Endothelial cell of umbilical vein (primary cell): Measurements from ENCODE around the gene ENTPD3. TPM values are rescaled to one million over a fixed set of nuclear protein-coding genes. Genes with fewer than 3 reads are reported as not detected.

Experiments used
- BruUV-seq: library from RNA; stranded (reverse); fragments of 400-500 nt; replicated peaks from 2 replicates; lab custom pipeline; 2021; lab: Mats Ljungman, UMichigan
- CTCF ChIA-PET: fragments of 300-600, 350-600 bp; sonication (Branson Sonifier 250); formaldehyde crosslinking; loops from one replicate; lab custom pipeline; 2021; ENCODE audit warnings: antibody characterized with exemption, inconsistent platforms; lab: Charles Lee
- POLR2A ChIA-PET: fragments of 300-600, 350-600 bp; sonication (Branson Sonifier 250); formaldehyde crosslinking; loops from one replicate; lab custom pipeline; 2021; ENCODE audit warnings: antibody characterized with exemption, inconsistent platforms; lab: Charles Lee
- DNase-seq: peaks from one replicate; pipeline ENCODE4 v3.0.0-alpha.2; 2011; ENCODE audit warnings: low read depth, low spot score
- FAIRE-seq: peaks from 2 replicates; lab custom pipeline; 2011; peaks lifted over from hg19 to GRCh38; lab: Jason Lieb, UNC
- H2AFZ ChIP-seq: 2 replicates; pipeline ENCODE4 v1.6.0; 2012; ENCODE audit warnings: low read depth, low read length, control low read depth, inconsistent platforms
- H3K27ac ChIP-seq: 2 replicates; pipeline ENCODE4 v1.5.1; 2011; ENCODE audit warnings: low read depth, mild to moderate bottlenecking, control low read depth, low read length, moderate library complexity; ENCODE audit not compliant: insufficient read depth
- H3K27me3 ChIP-seq, 2 experiments: 2 replicates each; pipeline versions ENCODE4 v1.6.0 to v1.6.1; 2011; ENCODE audit warnings: low read length in 2 of 2, mixed read lengths in 1 of 2; ENCODE audit not compliant: control insufficient read depth in 2 of 2, insufficient read depth in 2 of 2
- H3K36me3 ChIP-seq, 2 experiments: 2 replicates in 1 of 2; 3 replicates in 1 of 2; pipeline ENCODE4 v1.5.1; 2011; ENCODE audit warnings: low read length in 2 of 2, mild to moderate bottlenecking in 1 of 2, moderate library complexity in 1 of 2; ENCODE audit not compliant: control insufficient read depth in 2 of 2, insufficient read depth in 2 of 2; ENCODE audit errors: extremely low read depth in 1 of 2
- H3K4me1 ChIP-seq: 3 replicates; pipeline ENCODE4 v1.5.1; 2011; ENCODE audit warnings: mild to moderate bottlenecking, low read length; ENCODE audit not compliant: control insufficient read depth, insufficient read depth; ENCODE audit errors: extremely low read depth
- H3K4me2 ChIP-seq: 2 replicates; pipeline ENCODE4 v1.6.1; 2011; ENCODE audit warnings: low read length, control low read depth, mixed read lengths; ENCODE audit not compliant: insufficient read depth
- H3K4me3 ChIP-seq, 3 experiments: fragments of 200-600 bp in 1 of 3; sonication (generic), shearing (Covaris generic) in 1 of 3; replicated peaks in 1 of 3; 2 replicates each; pipeline ENCODE4 v1.5.1; 2011 to 2016; ENCODE audit warnings: control low read depth in 3 of 3, low read length in 3 of 3, mild to moderate bottlenecking in 2 of 3, inconsistent platforms in 1 of 3, low read depth in 1 of 3, moderate library complexity in 1 of 3; ENCODE audit not compliant: insufficient read depth in 1 of 3
- H3K79me2 ChIP-seq: 2 replicates; pipeline ENCODE4 v1.6.0; 2012; ENCODE audit warnings: low read length, inconsistent platforms; ENCODE audit not compliant: control insufficient read depth, insufficient read depth
- H3K9ac ChIP-seq: replicated peaks from 2 replicates; pipeline ENCODE3; 2011; ENCODE audit warnings: low read length, control low read depth; ENCODE audit not compliant: insufficient read depth; ENCODE audit errors: extremely low read depth
- H3K9me1 ChIP-seq: replicated peaks from 3 replicates; pipeline ENCODE4 v1.6.0; 2011; ENCODE audit warnings: mild to moderate bottlenecking, low read length; ENCODE audit not compliant: control insufficient read depth, insufficient read depth; ENCODE audit errors: extremely low read depth
- H3K9me3 ChIP-seq: replicated peaks from 2 replicates; pipeline ENCODE4 v1.5.1; 2012; ENCODE audit warnings: low read length, inconsistent platforms; ENCODE audit not compliant: control insufficient read depth, insufficient read depth
- H4K20me1 ChIP-seq: replicated peaks from 2 replicates; pipeline ENCODE3; 2011; ENCODE audit warnings: mild to moderate bottlenecking, low read length; ENCODE audit not compliant: control insufficient read depth, insufficient read depth; ENCODE audit errors: extremely low read depth
- CTCF ChIP-seq, 2 donors: IDR thresholded peaks; 1 replicate in 1 of 2; 2 replicates in 1 of 2; pipeline ENCODE4 v1.5.1; 2011; ENCODE audit warnings: low read length in 2 of 2, mild to moderate bottlenecking in 2 of 2, moderate library complexity in 2 of 2, control low read depth in 1 of 2, inconsistent platforms in 1 of 2, low read depth in 1 of 2; ENCODE audit not compliant: insufficient read depth in 1 of 2; ENCODE audit errors: extremely low read depth in 1 of 2
- EZH2 ChIP-seq: IDR thresholded peaks from 2 replicates; pipeline ENCODE4 v1.6.1; 2012; ENCODE audit warnings: borderline replicate concordance, low read depth, mild to moderate bottlenecking, moderate library complexity, low read length, inconsistent platforms; ENCODE audit not compliant: severe bottlenecking
- FOS ChIP-seq: IDR thresholded peaks from 2 replicates; pipeline ENCODE4 v1.6.1; 2011; ENCODE audit warnings: mild to moderate bottlenecking, low read length, moderate library complexity, borderline replicate concordance; ENCODE audit not compliant: insufficient read depth
- GATA2 ChIP-seq: IDR thresholded peaks from 2 replicates; pipeline ENCODE4 v1.7.0; 2011; ENCODE audit warnings: low read depth, mild to moderate bottlenecking, moderate library complexity, mixed read lengths, low read length; ENCODE audit not compliant: insufficient read length, insufficient read depth
- JUN ChIP-seq: IDR thresholded peaks from 2 replicates; pipeline ENCODE4 v1.6.1; 2011; ENCODE audit warnings: borderline replicate concordance, low read depth; ENCODE audit not compliant: insufficient read length, insufficient read depth
- MYC ChIP-seq: IDR thresholded peaks from one replicate; pipeline ENCODE4 v1.6.1; 2011; ENCODE audit warnings: mild to moderate bottlenecking, low read depth, low read length
- POLR2A ChIP-seq: IDR thresholded peaks from 2 replicates; pipeline ENCODE4 v1.6.1; 2012; ENCODE audit warnings: low read depth, mild to moderate bottlenecking, control low read depth, low read length
- dilution Hi-C: fragments of 300-500 bp; cut with MboI; formaldehyde crosslinking; loops from one replicate; pipeline ENCODE4 v1.15.0; 2019; ENCODE audit warnings: low sequenced_read_pairs; ENCODE audit not compliant: extremely low pct_ligation_motif_present
- intact Hi-C: fragments of 100-400 bp; cut with micrococcal nuclease; formaldehyde crosslinking; loops from one replicate; pipeline ENCODE4 v1.10.0; 2022
- polyA plus RNA-seq, 4 experiments: library from polyadenylated mRNA; depleted of rRNA in 3 of 4; stranded (reverse) in 3 of 4; unstranded in 1 of 4; fragments of >200 nt; gene quantifications; 2 replicates each; pipeline versions ENCODE4 v1.2.1 to v1.2.3, GENCODE V29; 2011 to 2012; ENCODE audit warnings: missing spikeins in 1 of 4
- total RNA-seq: library from RNA; stranded (reverse); gene quantifications from 2 replicates; pipeline ENCODE4 v1.2.3, GENCODE V29; 2021
- TF ChIP-seq, protein P1 (sequence below): IDR thresholded peaks from 2 replicates; pipeline ENCODE4 v1.6.1; 2011; ENCODE audit not compliant: insufficient read depth, insufficient read length

ENTPD3 gene
- total and polyA plus RNA-seq, 2 donors (not counting 3 experiments of a cell fraction or from before 2014, with no cell fraction given), result not detected

- no peaks in the 10 kb centered on the region for H3K9me1 ChIP-seq
- no peaks in the 10 kb centered on the region for H4K20me1 ChIP-seq
- no peak overlapping the region for H3K27ac ChIP-seq
- no peaks in the 10 kb centered on the region for H3K9me3 ChIP-seq
- no peaks in the 10 kb centered on the region for H3K79me2 ChIP-seq
- no peaks in the 10 kb centered on the region for H3K36me3 ChIP-seq
- DNase-seq (no peak), FAIRE-seq (no peak)
- no peak overlapping the region for H3K9ac ChIP-seq
- no peak overlapping the region for H3K4me2 ChIP-seq
- intact Hi-C loops, result no loop called here
- TF ChIP-seq, protein P1, sequence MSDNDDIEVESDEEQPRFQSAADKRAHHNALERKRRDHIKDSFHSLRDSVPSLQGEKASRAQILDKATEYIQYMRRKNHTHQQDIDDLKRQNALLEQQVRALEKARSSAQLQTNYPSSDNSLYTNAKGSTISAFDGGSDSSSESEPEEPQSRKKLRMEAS, result no peak
- TF ChIP-seq POLR2A (no peak), GATA2 (no peak), JUN (no peak), FOS (no peak), MYC (no peak), CTCF (IDR thresholded peaks at IDR 0.05; ENCODE audit: extremely low read depth in 1 of 2, insufficient read depth in 1 of 2, low read depth in 1 of 2, low read length in 2 of 2) (no peak), EZH2 (no peak)
- dilution Hi-C loops, result no loop called here
- no peak overlapping the region for H2AFZ ChIP-seq
- H3K4me1 ChIP-seq, result no peaks in the 10 kb centered on the region
- no peaks in the 10 kb centered on the region for H3K27me3 ChIP-seq
- ChIA-PET POLR2A (no interaction called here), CTCF (no interaction called here)
- no peak overlapping the region for H3K4me3 ChIP-seq
- no TSS peak for BruUV-seq
Observed at GRCh38 chr3:40422861-40423260, 35.9 kb downstream of the ENTPD3 start.
